A549 treated with CORT108297 at 1 μM for 4 hours (cell line): Measurements from ENCODE around the gene UBL7. TPM values are rescaled to one million over a fixed set of nuclear protein-coding genes. Genes with fewer than 3 reads are reported as not detected.

ENCODE experiments used
- total RNA-seq: library from RNA; stranded (reverse); fragments of 200-300 nt; extraction: Qiagen RNA extraction; gene quantifications from 5 replicates; pipeline ENCODE4 v1.2.3, GENCODE V29; 2022

The UBL7 gene, protein sequence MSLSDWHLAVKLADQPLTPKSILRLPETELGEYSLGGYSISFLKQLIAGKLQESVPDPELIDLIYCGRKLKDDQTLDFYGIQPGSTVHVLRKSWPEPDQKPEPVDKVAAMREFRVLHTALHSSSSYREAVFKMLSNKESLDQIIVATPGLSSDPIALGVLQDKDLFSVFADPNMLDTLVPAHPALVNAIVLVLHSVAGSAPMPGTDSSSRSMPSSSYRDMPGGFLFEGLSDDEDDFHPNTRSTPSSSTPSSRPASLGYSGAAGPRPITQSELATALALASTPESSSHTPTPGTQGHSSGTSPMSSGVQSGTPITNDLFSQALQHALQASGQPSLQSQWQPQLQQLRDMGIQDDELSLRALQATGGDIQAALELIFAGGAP
- total RNA-seq = 40.4 to 44.4 TPM (median 42.2 TPM) in 5 replicates

DNA sequence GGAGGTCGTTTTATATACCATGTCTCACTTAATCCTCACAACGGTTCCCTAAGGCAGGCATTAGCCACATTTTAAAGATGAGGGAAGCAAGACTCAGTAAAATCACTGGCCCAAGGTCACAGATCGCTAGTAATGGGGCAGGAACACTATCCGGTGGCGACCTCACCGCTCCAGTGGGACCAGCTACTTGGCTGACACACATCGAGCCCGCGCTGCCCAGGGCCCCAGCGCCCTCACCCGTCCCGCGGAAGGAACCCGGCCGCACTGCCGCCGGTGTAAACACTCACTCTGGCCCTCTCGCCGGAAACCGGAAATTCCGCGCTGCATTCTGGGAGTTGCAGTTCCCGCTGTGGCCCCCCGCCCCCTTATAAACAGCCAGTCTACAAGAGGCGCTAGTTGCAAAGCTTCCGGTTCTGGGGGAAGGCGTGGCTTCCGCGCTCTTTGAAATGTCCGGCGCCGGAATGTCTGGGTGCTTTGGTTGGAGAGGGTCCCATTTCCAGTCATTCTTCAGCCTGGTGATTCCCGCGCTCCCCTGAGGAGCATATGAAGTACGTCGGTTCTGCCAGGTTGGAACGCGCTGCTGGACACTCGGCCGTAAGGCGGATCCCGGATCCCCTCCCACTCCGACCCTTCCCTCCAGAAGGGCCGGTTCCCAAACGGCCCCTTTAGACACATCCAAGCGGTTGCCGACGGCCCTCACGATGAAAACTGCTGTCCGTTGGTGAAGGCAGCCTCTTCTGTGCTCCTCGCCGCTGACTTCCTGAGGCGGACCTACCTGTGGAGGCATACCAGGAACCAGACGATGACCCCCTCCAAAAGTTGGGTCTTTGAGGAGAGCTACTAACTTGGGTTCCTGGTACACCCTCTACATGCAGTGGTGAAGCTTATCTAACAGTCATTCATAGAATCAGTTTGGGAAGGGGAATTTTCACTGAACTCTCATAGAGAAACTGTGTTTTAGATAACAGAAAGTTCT, at the start of gene UBL7:
Gene UBL7 (minus strand): TSS at position 290 of the 976 bp plus-strand sequence. CDS start 2,293 bp downstream, outside the sequence.

DNA sequence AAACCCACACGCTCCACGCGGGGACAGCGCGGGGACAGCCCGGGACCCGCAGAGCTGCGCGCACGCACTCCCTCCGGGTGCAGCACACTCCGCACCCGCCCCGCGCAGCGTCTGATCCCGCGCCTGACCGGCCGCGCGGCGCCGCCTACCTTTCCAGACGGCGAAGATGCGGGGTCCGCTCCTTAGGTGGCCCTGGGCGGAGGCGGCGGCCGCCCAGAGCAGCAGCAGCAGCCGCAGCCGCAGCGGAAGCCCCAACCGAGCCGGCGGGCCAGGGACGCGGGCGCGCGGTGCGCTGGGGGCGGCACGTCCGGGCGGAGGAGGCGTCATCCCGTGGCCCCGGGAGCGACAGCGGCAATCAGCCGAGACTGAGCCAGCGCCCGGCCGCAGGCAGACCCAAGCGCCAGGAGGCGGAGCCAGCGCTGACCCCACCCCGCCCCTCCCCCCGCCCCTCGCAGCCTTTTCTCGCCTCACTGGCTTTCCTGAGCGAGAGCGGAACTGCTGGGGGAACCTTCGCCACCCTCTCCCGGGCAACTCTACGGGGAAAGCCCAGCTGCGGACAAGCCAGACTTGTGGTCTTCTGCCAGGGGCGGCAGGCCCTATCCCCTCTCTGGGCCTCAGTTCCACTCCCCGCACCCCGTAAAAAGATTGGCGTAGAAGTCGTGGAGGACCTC, 27.2 kb downstream of the UBL7 start, which contains the start of gene SEMA7A:
Gene SEMA7A (minus strand): TSS at position 367 of the 671 bp plus-strand sequence. CDS start 40 bp downstream, at position 327.

Other genes with a start within 250 kb of the UBL7 start
- 4.0 to 8.0 TPM (median 7.2 TPM) in 5 replicates for gene CCDC33, start 224.8 kb downstream of the UBL7 start, total RNA-seq
- gene CYP11A1, start 93.5 kb downstream of the UBL7 start, total RNA-seq = not detected in 5 replicates
- gene SEMA7A, start 27.2 kb downstream of the UBL7 start, total RNA-seq = 2.3 to 3.2 TPM (median 2.5 TPM) in 5 replicates
- 3.1 to 4.2 TPM (median 3.9 TPM) in 5 replicates for gene ARID3B, start 80.1 kb upstream of the UBL7 start, total RNA-seq
- 33.3 to 47.6 TPM (median 36.3 TPM) in 5 replicates for gene CLK3, start 154.7 kb upstream of the UBL7 start, total RNA-seq
- 17.9 to 20.7 TPM (median 18.9 TPM) in 5 replicates for gene EDC3, start 234.9 kb upstream of the UBL7 start, total RNA-seq